Endothelial cell of umbilical vein (primary cell): Measurements from ENCODE around the gene NTRK1. TPM values are rescaled to one million over a fixed set of nuclear protein-coding genes. Genes with fewer than 3 reads are reported as not detected.

Experiments used
- BruUV-seq: library from RNA; stranded (reverse); fragments of 400-500 nt; replicated peaks from 2 replicates; lab custom pipeline; 2021; lab: Mats Ljungman, UMichigan
- CTCF ChIA-PET: fragments of 300-600, 350-600 bp; sonication (Branson Sonifier 250); formaldehyde crosslinking; loops from one replicate; lab custom pipeline; 2021; ENCODE audit warnings: antibody characterized with exemption, inconsistent platforms; lab: Charles Lee
- POLR2A ChIA-PET: fragments of 300-600, 350-600 bp; sonication (Branson Sonifier 250); formaldehyde crosslinking; loops from one replicate; lab custom pipeline; 2021; ENCODE audit warnings: antibody characterized with exemption, inconsistent platforms; lab: Charles Lee
- DNase-seq: peaks from one replicate; pipeline ENCODE4 v3.0.0-alpha.2; 2011; ENCODE audit warnings: low read depth, low spot score
- FAIRE-seq: peaks from 2 replicates; lab custom pipeline; 2011; peaks lifted over from hg19 to GRCh38; lab: Jason Lieb, UNC
- H2AFZ ChIP-seq: 2 replicates; pipeline ENCODE4 v1.6.0; 2012; ENCODE audit warnings: low read depth, low read length, control low read depth, inconsistent platforms
- H3K27ac ChIP-seq: 2 replicates; pipeline ENCODE4 v1.5.1; 2011; ENCODE audit warnings: low read depth, mild to moderate bottlenecking, control low read depth, low read length, moderate library complexity; ENCODE audit not compliant: insufficient read depth
- H3K27me3 ChIP-seq, 2 experiments: 2 replicates each; pipeline versions ENCODE4 v1.6.0 to v1.6.1; 2011; ENCODE audit warnings: low read length in 2 of 2, mixed read lengths in 1 of 2; ENCODE audit not compliant: control insufficient read depth in 2 of 2, insufficient read depth in 2 of 2
- H3K36me3 ChIP-seq, 2 experiments: 2 replicates in 1 of 2; 3 replicates in 1 of 2; pipeline ENCODE4 v1.5.1; 2011; ENCODE audit warnings: low read length in 2 of 2, mild to moderate bottlenecking in 1 of 2, moderate library complexity in 1 of 2; ENCODE audit not compliant: control insufficient read depth in 2 of 2, insufficient read depth in 2 of 2; ENCODE audit errors: extremely low read depth in 1 of 2
- H3K4me1 ChIP-seq: 3 replicates; pipeline ENCODE4 v1.5.1; 2011; ENCODE audit warnings: mild to moderate bottlenecking, low read length; ENCODE audit not compliant: control insufficient read depth, insufficient read depth; ENCODE audit errors: extremely low read depth
- H3K4me2 ChIP-seq: 2 replicates; pipeline ENCODE4 v1.6.1; 2011; ENCODE audit warnings: low read length, control low read depth, mixed read lengths; ENCODE audit not compliant: insufficient read depth
- H3K4me3 ChIP-seq, 3 experiments: fragments of 200-600 bp in 1 of 3; sonication (generic), shearing (Covaris generic) in 1 of 3; replicated peaks in 1 of 3; 2 replicates each; pipeline ENCODE4 v1.5.1; 2011 to 2016; ENCODE audit warnings: control low read depth in 3 of 3, low read length in 3 of 3, mild to moderate bottlenecking in 2 of 3, inconsistent platforms in 1 of 3, low read depth in 1 of 3, moderate library complexity in 1 of 3; ENCODE audit not compliant: insufficient read depth in 1 of 3
- H3K79me2 ChIP-seq: 2 replicates; pipeline ENCODE4 v1.6.0; 2012; ENCODE audit warnings: low read length, inconsistent platforms; ENCODE audit not compliant: control insufficient read depth, insufficient read depth
- H3K9ac ChIP-seq: replicated peaks from 2 replicates; pipeline ENCODE3; 2011; ENCODE audit warnings: low read length, control low read depth; ENCODE audit not compliant: insufficient read depth; ENCODE audit errors: extremely low read depth
- H3K9me1 ChIP-seq: replicated peaks from 3 replicates; pipeline ENCODE4 v1.6.0; 2011; ENCODE audit warnings: mild to moderate bottlenecking, low read length; ENCODE audit not compliant: control insufficient read depth, insufficient read depth; ENCODE audit errors: extremely low read depth
- H3K9me3 ChIP-seq: replicated peaks from 2 replicates; pipeline ENCODE4 v1.5.1; 2012; ENCODE audit warnings: low read length, inconsistent platforms; ENCODE audit not compliant: control insufficient read depth, insufficient read depth
- H4K20me1 ChIP-seq: replicated peaks from 2 replicates; pipeline ENCODE3; 2011; ENCODE audit warnings: mild to moderate bottlenecking, low read length; ENCODE audit not compliant: control insufficient read depth, insufficient read depth; ENCODE audit errors: extremely low read depth
- EZH2 ChIP-seq: IDR thresholded peaks from 2 replicates; pipeline ENCODE4 v1.6.1; 2012; ENCODE audit warnings: borderline replicate concordance, low read depth, mild to moderate bottlenecking, moderate library complexity, low read length, inconsistent platforms; ENCODE audit not compliant: severe bottlenecking
- FOS ChIP-seq: IDR thresholded peaks from 2 replicates; pipeline ENCODE4 v1.6.1; 2011; ENCODE audit warnings: mild to moderate bottlenecking, low read length, moderate library complexity, borderline replicate concordance; ENCODE audit not compliant: insufficient read depth
- GATA2 ChIP-seq: IDR thresholded peaks from 2 replicates; pipeline ENCODE4 v1.7.0; 2011; ENCODE audit warnings: low read depth, mild to moderate bottlenecking, moderate library complexity, mixed read lengths, low read length; ENCODE audit not compliant: insufficient read length, insufficient read depth
- JUN ChIP-seq: IDR thresholded peaks from 2 replicates; pipeline ENCODE4 v1.6.1; 2011; ENCODE audit warnings: borderline replicate concordance, low read depth; ENCODE audit not compliant: insufficient read length, insufficient read depth
- MYC ChIP-seq: IDR thresholded peaks from one replicate; pipeline ENCODE4 v1.6.1; 2011; ENCODE audit warnings: mild to moderate bottlenecking, low read depth, low read length
- POLR2A ChIP-seq: IDR thresholded peaks from 2 replicates; pipeline ENCODE4 v1.6.1; 2012; ENCODE audit warnings: low read depth, mild to moderate bottlenecking, control low read depth, low read length
- POLR2AphosphoS5 ChIP-seq: IDR thresholded peaks from 2 replicates; pipeline ENCODE4 v1.6.1; 2012; ENCODE audit warnings: low read depth, mild to moderate bottlenecking, control low read depth, low read length, moderate library complexity; ENCODE audit not compliant: insufficient read depth
- dilution Hi-C: fragments of 300-500 bp; cut with MboI; formaldehyde crosslinking; loops from one replicate; pipeline ENCODE4 v1.15.0; 2019; ENCODE audit warnings: low sequenced_read_pairs; ENCODE audit not compliant: extremely low pct_ligation_motif_present
- intact Hi-C: fragments of 100-400 bp; cut with micrococcal nuclease; formaldehyde crosslinking; loops from one replicate; pipeline ENCODE4 v1.10.0; 2022
- polyA plus RNA-seq, 4 experiments: library from polyadenylated mRNA; depleted of rRNA in 3 of 4; stranded (reverse) in 3 of 4; unstranded in 1 of 4; fragments of >200 nt; gene quantifications; 2 replicates each; pipeline versions ENCODE4 v1.2.1 to v1.2.3, GENCODE V29; 2011 to 2012; ENCODE audit warnings: missing spikeins in 1 of 4
- total RNA-seq: library from RNA; stranded (reverse); gene quantifications from 2 replicates; pipeline ENCODE4 v1.2.3, GENCODE V29; 2021
- TF ChIP-seq, protein P1 (sequence below), 2 donors: IDR thresholded peaks; 1 replicate in 1 of 2; 2 replicates in 1 of 2; pipeline ENCODE4 v1.5.1; 2011; ENCODE audit warnings: low read length in 2 of 2, mild to moderate bottlenecking in 2 of 2, moderate library complexity in 2 of 2, control low read depth in 1 of 2, inconsistent platforms in 1 of 2, low read depth in 1 of 2; ENCODE audit not compliant: insufficient read depth in 1 of 2; ENCODE audit errors: extremely low read depth in 1 of 2
- TF ChIP-seq, protein P2 (sequence below): IDR thresholded peaks from 2 replicates; pipeline ENCODE4 v1.6.1; 2011; ENCODE audit not compliant: insufficient read depth, insufficient read length

Gene NTRK1
- total and polyA plus RNA-seq, 2 donors (not counting 3 experiments of a cell fraction or from before 2014, with no cell fraction given): 0.07 TPM; not detected in 1

DNA sequence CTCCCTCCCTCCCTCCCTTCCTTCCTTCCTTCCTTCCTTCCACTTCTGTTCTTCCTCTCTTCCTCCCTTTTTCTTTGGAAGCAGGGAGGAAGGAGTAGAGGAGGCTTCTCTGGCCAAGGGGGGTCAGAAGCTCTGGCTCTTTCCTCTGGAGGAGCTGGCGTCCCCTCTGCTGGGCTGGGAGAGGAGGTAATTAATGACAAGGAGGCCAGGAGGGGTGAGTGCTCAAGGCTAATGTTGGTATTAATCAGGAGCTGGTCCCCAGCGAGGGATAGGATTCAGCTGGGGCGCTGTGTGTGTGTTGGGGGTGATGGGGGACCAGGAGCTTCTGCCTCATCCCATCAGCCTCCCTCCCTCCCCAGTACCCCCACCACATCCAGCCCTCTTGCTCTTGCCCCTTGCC, 26.7 kb downstream of the NTRK1 start:
- ChIA-PET POLR2A (interaction anchor here (0.6 to 1.0 kb wide), 2 partner anchors 43 to 66 kb away, joined by 3 read pairs; no protein-coding TSS in a partner anchor), CTCF (interaction anchor here (0.7 to 8.4 kb wide), 11 partner anchors 10 to 199 kb away, joined by 3 to 137 read pairs (median 6); partner anchors contain the start of genes ISG20L2 and METTL25B)
- Histone ChIP-seq H3K79me2 (no peaks in the 10 kb centered on the region), H3K9me3 (no peaks in the 10 kb centered on the region), H3K9me1 (no peaks in the 10 kb centered on the region), H3K4me2 (no peak overlapping the region), H3K27ac (no peak overlapping the region), H3K9ac (no peak overlapping the region), H3K4me1 (no peaks in the 10 kb centered on the region), H3K4me3 (no peak overlapping the region), H4K20me1 (no peaks in the 10 kb centered on the region), H2AFZ (no peak overlapping the region), H3K36me3 (no peaks in the 10 kb centered on the region), H3K27me3 (peaks cover 2 to 15% of the 10 kb centered on the region in 2 experiments)
- intact Hi-C loops: no loop called here
- dilution Hi-C loops: no loop called here
- no peak for FAIRE-seq
- TF ChIP-seq, protein P1, sequence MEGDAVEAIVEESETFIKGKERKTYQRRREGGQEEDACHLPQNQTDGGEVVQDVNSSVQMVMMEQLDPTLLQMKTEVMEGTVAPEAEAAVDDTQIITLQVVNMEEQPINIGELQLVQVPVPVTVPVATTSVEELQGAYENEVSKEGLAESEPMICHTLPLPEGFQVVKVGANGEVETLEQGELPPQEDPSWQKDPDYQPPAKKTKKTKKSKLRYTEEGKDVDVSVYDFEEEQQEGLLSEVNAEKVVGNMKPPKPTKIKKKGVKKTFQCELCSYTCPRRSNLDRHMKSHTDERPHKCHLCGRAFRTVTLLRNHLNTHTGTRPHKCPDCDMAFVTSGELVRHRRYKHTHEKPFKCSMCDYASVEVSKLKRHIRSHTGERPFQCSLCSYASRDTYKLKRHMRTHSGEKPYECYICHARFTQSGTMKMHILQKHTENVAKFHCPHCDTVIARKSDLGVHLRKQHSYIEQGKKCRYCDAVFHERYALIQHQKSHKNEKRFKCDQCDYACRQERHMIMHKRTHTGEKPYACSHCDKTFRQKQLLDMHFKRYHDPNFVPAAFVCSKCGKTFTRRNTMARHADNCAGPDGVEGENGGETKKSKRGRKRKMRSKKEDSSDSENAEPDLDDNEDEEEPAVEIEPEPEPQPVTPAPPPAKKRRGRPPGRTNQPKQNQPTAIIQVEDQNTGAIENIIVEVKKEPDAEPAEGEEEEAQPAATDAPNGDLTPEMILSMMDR (IDR thresholded peaks at IDR 0.05; ENCODE audit: extremely low read depth in 1 of 2, insufficient read depth in 1 of 2, low read depth in 1 of 2, low read length in 2 of 2): no peak
- TF ChIP-seq MYC (no peak), JUN (no peak), POLR2A (no peak), FOS (no peak), EZH2 (no peak), GATA2 (no peak), POLR2AphosphoS5 (no peak)
- TF ChIP-seq, protein P2, sequence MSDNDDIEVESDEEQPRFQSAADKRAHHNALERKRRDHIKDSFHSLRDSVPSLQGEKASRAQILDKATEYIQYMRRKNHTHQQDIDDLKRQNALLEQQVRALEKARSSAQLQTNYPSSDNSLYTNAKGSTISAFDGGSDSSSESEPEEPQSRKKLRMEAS: no peak
- DNase-seq: no peak
- BruUV-seq: no TSS peak
